Measurements from ENCODE around the gene GP2. TPM values are rescaled to one million over a fixed set of nuclear protein-coding genes. Genes with fewer than 3 reads are reported as not detected.

GP2 gene
- polyA plus RNA-seq, 2 of the 4 experiments (the other 2 are of a cell fraction), result not detected

GRCh38 chr16:20319406-20319805 is 7.9 kb downstream of the GP2 start (continued):
- TF ChIP-seq, protein P1, sequence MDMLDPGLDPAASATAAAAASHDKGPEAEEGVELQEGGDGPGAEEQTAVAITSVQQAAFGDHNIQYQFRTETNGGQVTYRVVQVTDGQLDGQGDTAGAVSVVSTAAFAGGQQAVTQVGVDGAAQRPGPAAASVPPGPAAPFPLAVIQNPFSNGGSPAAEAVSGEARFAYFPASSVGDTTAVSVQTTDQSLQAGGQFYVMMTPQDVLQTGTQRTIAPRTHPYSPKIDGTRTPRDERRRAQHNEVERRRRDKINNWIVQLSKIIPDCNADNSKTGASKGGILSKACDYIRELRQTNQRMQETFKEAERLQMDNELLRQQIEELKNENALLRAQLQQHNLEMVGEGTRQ (IDR thresholded peaks at IDR 0.05), result no peak
- TF ChIP-seq GATA3 (IDR thresholded peaks at IDR 0.05; ENCODE audit: borderline replicate concordance) (no peak), CEBPB (IDR thresholded peaks at IDR 0.05) (no peak)

GRCh38 chr16:20318437-20318836 is 8.9 kb downstream of the GP2 start:
- FAIRE-seq, result no peak

DNA sequence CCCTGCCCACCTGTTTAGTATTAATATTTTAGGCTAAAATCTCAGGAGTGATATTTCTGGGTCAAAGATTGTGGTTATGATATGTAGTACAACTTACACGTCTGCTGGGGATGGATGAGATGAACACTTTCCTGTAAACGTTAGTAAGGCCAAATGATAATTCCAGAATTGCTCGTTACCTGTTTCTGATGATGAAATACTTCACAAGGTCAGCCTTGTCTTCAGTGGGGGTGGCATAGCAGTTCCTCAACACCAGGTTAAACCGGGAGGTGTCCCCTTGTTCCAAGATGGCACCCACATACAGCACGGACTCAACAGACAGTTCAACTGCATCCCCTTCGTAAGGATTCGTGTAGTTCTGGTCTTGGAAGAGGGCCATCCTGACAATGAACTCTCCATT is 9.3 kb downstream of the GP2 start:
- FAIRE-seq, result no peak
- CTCF ChIA-PET, result interaction anchor here (1.7 kb wide), 1 partner anchor 17 kb away, joined by 5 read pairs; no protein-coding TSS in a partner anchor
- 7% methylated on average over 7 of the region's 7 CpGs for WGBS (ENCODE audit: missing lambda C conversion rate)
- TF ChIP-seq EP300 (IDR thresholded peaks at IDR 0.05), result no peak
- no peak for TF ChIP-seq ESRRA (IDR thresholded peaks at IDR 0.05; ENCODE audit: borderline replicate concordance, low read length)
- no peak for TF ChIP-seq FOXS1 (CRISPR knock-in tag; IDR thresholded peaks at IDR 0.05)
- no peak for TF ChIP-seq JUNB (IDR thresholded peaks at IDR 0.05)
- TF ChIP-seq RCOR1 (IDR thresholded peaks at IDR 0.05; ENCODE audit: low read depth, low read length), result no peak
- no peak for TF ChIP-seq BHLHE40 (IDR thresholded peaks at IDR 0.05; ENCODE audit: low read depth, low read length)
- TF ChIP-seq HDAC2 (IDR thresholded peaks at IDR 0.05), result no peak
- TF ChIP-seq, protein P2, sequence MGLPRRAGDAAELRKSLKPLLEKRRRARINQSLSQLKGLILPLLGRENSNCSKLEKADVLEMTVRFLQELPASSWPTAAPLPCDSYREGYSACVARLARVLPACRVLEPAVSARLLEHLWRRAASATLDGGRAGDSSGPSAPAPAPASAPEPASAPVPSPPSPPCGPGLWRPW (IDR thresholded peaks at IDR 0.05), result no peak
- TF ChIP-seq TFCP2L1 (CRISPR knock-in tag; IDR thresholded peaks at IDR 0.05), result no peak
- TF ChIP-seq, protein P1 (IDR thresholded peaks at IDR 0.05), result no peak
- no peak for TF ChIP-seq HMGXB4 (CRISPR knock-in tag; IDR thresholded peaks at IDR 0.05; ENCODE audit: borderline replicate concordance)
- TF ChIP-seq MAZ (IDR thresholded peaks at IDR 0.05; ENCODE audit: borderline replicate concordance, low read depth, low read length), result no peak
- TF ChIP-seq ZFP36 (IDR thresholded peaks at IDR 0.05; ENCODE audit: borderline replicate concordance, partially characterized antibody), result no peak
- no peak for TF ChIP-seq POLR2A (IDR thresholded peaks at IDR 0.05; ENCODE audit: low read length)

More at GRCh38 chr16:20318437-20318836, 8.9 kb downstream of the GP2 start:
- CTCF ChIA-PET, result interaction anchor here (1.7 kb wide), 1 partner anchor 18 kb away, joined by 5 read pairs; no protein-coding TSS in a partner anchor
- no peaks in the 10 kb centered on the region for H3K4me1 ChIP-seq
- H3K27ac ChIP-seq, result no peak overlapping the region
- DNase-seq (ENCODE audit: low read depth in 1 of 2, low spot score in 1 of 2), result no peak
- TF ChIP-seq, protein P3, sequence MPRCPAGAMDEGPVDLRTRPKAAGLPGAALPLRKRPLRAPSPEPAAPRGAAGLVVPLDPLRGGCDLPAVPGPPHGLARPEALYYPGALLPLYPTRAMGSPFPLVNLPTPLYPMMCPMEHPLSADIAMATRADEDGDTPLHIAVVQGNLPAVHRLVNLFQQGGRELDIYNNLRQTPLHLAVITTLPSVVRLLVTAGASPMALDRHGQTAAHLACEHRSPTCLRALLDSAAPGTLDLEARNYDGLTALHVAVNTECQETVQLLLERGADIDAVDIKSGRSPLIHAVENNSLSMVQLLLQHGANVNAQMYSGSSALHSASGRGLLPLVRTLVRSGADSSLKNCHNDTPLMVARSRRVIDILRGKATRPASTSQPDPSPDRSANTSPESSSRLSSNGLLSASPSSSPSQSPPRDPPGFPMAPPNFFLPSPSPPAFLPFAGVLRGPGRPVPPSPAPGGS (IDR thresholded peaks at IDR 0.05), result no peak
- TF ChIP-seq HOXB13 (CRISPR knock-in tag; IDR thresholded peaks at IDR 0.05; ENCODE audit: low read depth) (no peak), MAFK (IDR thresholded peaks at IDR 0.05; ENCODE audit: partially characterized antibody) (no peak), HOXB5 (CRISPR knock-in tag; IDR thresholded peaks at IDR 0.05) (no peak), NPAS2 (CRISPR knock-in tag; IDR thresholded peaks at IDR 0.05; ENCODE audit: borderline replicate concordance) (no peak), HMGXB4 (CRISPR knock-in tag; IDR thresholded peaks at IDR 0.05; ENCODE audit: borderline replicate concordance) (no peak), FOSL2 (IDR thresholded peaks at IDR 0.05) (no peak), FOSL2 (CRISPR knock-in tag; IDR thresholded peaks at IDR 0.05) (no peak)
- TF ChIP-seq, protein P4, sequence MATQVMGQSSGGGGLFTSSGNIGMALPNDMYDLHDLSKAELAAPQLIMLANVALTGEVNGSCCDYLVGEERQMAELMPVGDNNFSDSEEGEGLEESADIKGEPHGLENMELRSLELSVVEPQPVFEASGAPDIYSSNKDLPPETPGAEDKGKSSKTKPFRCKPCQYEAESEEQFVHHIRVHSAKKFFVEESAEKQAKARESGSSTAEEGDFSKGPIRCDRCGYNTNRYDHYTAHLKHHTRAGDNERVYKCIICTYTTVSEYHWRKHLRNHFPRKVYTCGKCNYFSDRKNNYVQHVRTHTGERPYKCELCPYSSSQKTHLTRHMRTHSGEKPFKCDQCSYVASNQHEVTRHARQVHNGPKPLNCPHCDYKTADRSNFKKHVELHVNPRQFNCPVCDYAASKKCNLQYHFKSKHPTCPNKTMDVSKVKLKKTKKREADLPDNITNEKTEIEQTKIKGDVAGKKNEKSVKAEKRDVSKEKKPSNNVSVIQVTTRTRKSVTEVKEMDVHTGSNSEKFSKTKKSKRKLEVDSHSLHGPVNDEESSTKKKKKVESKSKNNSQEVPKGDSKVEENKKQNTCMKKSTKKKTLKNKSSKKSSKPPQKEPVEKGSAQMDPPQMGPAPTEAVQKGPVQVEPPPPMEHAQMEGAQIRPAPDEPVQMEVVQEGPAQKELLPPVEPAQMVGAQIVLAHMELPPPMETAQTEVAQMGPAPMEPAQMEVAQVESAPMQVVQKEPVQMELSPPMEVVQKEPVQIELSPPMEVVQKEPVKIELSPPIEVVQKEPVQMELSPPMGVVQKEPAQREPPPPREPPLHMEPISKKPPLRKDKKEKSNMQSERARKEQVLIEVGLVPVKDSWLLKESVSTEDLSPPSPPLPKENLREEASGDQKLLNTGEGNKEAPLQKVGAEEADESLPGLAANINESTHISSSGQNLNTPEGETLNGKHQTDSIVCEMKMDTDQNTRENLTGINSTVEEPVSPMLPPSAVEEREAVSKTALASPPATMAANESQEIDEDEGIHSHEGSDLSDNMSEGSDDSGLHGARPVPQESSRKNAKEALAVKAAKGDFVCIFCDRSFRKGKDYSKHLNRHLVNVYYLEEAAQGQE (IDR thresholded peaks at IDR 0.05), result no peak
- ATAC-seq, result no peak
- H3K4me2 ChIP-seq, result no peak overlapping the region
- POLR2A ChIA-PET, result no interaction called here
- 16% methylated on average over 3 of the region's 3 CpGs for WGBS (ENCODE audit: missing lambda C conversion rate)
- H3K9me3 ChIP-seq, result no peaks in the 10 kb centered on the region; the same call in 2 of the 3 replicates
- H3K4me3 ChIP-seq, result no peak overlapping the region

More for the DNA sequence above, 9.3 kb downstream of the GP2 start:
- POLR2A ChIA-PET, result no interaction called here
- Histone ChIP-seq H3K27ac (no peak overlapping the region), H3K4me2 (no peak overlapping the region), H3K9me3 (no peaks in the 10 kb centered on the region; the same call in 2 of the 3 replicates), H3K4me3 (no peak overlapping the region), H3K4me1 (no peaks in the 10 kb centered on the region)
- ATAC-seq (no peak), DNase-seq (ENCODE audit: low read depth in 1 of 2, low spot score in 1 of 2) (no peak)

Data from A549 (cell line).